Measurements from ENCODE around the gene CPT1A.

CPT1A gene

GRCh38 chr11:68854273-68854958, 12.7 kb upstream of the CPT1A start:
- DNase-seq (ENCODE audit: low read depth in 2 of 2) = no peak

DNA sequence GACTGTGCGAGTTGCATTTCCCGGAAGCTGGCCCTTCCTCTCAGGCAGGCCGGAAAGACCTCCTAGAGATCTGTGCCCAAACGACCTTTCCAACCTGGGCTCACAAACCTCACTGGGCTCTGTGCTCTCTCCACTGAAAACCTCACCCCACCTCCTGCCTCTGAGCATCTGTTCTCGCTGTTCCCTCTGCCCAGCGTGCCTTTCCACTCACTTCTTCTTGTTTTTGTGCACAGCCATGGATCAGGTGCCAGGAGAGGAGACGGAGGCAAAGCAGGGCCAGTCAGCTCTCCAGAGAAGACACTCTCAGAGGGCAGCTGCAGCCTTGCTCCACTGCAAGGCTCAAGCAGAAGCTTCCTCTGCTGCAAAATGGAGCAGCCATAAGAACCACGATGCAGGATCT, 10.9 kb upstream of the CPT1A start:
- no peak for DNase-seq (ENCODE audit: low read depth in 2 of 2)

GRCh38 chr11:68848429-68848828, 6.7 kb upstream of the CPT1A start:
- DNase-seq (ENCODE audit: low read depth in 2 of 2) = no peak

GRCh38 chr11:68847395-68847794, 5.7 kb upstream of the CPT1A start:
- no peak for DNase-seq (ENCODE audit: low read depth in 2 of 2)

- no peak for DNase-seq (ENCODE audit: low read depth in 2 of 2)
Observed at GRCh38 chr11:68845351-68846002, 3.8 kb upstream of the CPT1A start.

- DNase-seq (ENCODE audit: low read depth in 2 of 2) = no peak
Observed at GRCh38 chr11:68844801-68845200, 3.1 kb upstream of the CPT1A start.

- no peak for DNase-seq (ENCODE audit: low read depth in 2 of 2)
Observed at GRCh38 chr11:68844376-68844775, 2.7 kb upstream of the CPT1A start.

DNA sequence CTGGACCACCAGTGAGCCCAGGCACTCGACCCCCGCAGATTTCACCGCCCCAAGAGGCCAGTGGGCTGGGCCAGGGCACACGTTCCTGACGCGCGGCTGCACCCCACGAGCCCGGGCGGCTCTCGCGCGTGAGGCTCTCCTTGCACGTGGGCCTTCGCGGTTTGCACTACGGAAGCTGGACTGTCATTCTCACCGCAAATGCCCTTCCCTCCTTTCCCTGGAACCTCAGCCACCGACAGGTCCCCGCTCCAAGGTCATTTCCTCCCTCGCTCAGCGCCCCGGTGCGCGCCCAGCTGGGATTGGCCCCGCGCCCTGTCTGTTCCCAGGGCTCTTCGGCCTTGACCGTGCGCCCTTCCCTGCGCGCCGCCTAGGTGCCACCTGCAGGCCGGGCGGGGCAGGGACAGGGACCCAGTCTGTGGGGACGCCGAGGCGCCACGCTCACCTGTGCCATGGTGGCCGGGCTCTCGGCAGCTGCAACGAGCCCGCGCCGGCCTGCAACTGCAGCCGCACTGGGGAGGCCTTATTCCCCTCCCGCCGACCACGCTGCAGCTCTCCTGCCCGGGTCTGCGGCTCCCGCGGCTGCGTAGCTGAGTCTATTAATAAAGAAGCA, 2.1 kb upstream of the CPT1A start:
- peak; percentile 54 to 69 for DNase-seq (ENCODE audit: low read depth in 2 of 2)

DNA sequence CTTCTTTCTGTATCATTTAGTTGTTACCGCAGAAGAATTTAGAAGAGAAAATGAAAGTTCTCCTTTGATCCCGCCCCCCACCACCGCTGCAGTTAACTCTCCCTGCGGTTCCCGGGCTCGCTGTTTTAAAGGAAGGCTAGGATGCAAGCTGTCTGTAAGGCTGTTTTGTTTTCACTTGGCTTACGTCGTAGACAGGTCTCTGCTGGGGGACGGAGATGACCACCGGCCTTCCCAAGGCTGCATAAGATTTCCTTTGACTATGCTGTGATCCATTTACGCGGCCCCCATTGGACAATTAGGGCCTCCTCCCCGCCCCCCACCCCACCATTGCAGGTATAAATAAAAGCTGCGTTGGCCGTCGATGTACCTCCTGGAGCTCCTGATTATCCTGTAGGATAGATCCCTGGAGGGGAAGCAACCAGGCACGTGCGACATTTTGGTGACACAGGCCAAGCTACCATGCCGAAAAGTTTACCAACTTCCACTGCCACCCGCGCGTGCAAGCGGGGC, 1.4 kb upstream of the CPT1A start:
- peak in 1 of 2 donors; percentile 42 for DNase-seq (ENCODE audit: low read depth in 2 of 2)

DNA sequence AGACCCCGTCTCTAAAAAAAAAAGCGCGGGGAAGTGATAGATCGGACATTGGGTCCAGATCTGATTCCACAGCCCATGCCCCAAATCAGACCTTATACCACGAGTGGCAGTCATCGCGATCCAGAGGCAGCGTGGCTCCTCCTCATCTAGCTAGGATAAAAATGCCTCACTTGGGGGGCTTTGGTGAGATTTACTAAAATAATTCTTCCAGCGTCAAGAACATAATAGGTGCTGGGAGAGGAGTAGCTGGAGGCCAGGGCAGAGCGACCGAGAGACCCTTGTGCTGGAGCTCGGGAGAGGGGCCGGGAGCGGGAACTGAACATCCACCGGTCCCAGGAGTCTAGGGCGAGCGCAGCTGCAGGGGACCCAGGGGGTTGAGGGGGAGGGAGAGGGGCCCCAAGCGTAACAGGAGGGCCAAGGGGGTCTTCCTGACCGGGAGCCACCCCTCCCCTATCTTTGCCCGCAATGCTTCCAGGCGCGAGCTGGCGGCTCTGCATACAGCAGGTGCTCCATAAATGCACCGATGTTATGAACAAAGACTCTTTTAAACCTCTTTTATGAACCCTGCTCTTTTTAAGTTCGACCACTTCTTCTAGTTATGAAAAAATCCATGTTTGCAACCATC, 823 bp upstream of the CPT1A start:
- DNase-seq (ENCODE audit: low read depth in 2 of 2) = no peak

GRCh38 chr11:68840661-68841653, 759 bp downstream of the CPT1A start:
- no peak for DNase-seq (ENCODE audit: low read depth in 2 of 2)

DNA sequence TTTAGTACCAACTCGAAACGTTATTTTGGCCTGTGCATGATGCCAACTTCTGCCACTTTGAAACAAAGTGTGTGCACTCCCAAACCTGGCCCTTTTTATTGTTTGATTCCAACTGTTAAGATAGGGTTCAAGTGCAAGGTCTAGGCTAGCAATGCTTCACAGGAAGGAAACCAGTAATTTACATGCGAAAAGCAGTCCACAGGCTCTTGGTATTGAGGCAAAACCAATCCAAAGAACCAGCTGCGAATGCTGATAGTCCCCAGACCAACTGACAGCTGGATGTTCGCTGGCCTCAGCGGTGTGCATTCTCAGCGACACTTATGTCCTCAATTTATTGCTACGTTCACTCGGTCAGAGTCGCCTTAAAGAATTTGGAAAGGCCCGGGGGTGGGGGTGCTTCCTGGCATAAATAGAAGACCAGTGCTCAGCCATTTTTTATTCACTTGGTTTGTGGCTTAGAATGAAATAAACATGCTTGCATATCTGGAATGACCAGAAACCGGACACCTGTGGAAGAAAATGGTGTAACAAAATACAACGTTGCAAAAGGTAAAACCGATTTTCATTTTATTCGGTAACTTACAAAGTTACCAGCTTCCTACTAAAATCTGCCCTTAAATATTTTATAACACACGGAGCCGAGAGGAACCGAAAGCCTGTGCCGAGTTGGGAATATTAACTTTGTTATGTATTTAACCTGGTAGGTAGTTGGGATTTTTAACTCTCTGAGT, 1.6 kb downstream of the CPT1A start:
- no peak for DNase-seq (ENCODE audit: low read depth in 2 of 2)

DNA sequence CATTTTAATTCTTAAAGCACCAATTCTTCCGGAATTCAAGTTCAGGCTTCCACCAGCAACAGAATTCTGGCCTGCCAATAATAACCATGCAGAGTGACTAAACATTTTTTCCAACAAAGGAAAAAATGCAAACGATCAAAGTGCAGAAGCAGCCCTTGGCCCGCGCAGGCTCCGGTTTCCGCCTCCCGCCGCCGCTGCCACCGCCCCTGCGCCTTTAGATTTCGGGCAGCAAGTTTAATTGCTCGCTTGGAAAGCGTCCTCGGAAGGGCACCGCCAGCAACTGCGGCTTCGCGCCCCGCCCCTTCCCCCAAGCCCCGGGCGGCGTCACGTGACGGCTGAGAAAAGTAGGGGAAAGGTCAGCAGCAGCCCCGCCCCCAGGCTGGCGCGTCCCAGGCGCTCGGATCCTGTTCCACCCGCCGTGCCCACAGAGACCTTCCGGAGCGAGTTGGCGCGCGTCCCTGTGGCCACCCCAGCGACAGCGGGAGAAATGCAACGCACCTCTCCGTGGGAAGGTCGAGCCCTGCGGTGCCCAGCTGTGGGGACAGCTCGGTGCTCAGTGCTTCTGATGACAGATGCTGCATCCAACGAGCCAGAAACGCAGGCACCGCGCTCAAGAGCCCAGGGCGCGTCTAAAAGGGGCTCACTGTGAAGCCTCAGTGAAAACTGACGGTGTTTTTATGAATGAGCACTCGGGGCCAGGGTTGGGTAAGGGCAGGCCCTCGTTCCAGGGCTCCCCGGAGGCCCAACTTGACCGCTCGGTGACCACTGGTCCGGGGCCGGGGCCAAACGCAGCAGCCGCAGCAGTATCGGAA, 2.5 kb downstream of the CPT1A start:
- peak; percentile 84 to 90 for DNase-seq (ENCODE audit: low read depth in 2 of 2)

GRCh38 chr11:68838572-68838964, 3.1 kb downstream of the CPT1A start:
- no peak for DNase-seq (ENCODE audit: low read depth in 2 of 2)

- no peak for DNase-seq (ENCODE audit: low read depth in 2 of 2)
Observed at GRCh38 chr11:68837583-68838571, 3.8 kb downstream of the CPT1A start.

GRCh38 chr11:68835749-68836148, 6.0 kb downstream of the CPT1A start:
- DNase-seq (ENCODE audit: low read depth in 2 of 2) = no peak

GRCh38 chr11:68835328-68835727, 6.4 kb downstream of the CPT1A start:
- no peak for DNase-seq (ENCODE audit: low read depth in 2 of 2)

DNA sequence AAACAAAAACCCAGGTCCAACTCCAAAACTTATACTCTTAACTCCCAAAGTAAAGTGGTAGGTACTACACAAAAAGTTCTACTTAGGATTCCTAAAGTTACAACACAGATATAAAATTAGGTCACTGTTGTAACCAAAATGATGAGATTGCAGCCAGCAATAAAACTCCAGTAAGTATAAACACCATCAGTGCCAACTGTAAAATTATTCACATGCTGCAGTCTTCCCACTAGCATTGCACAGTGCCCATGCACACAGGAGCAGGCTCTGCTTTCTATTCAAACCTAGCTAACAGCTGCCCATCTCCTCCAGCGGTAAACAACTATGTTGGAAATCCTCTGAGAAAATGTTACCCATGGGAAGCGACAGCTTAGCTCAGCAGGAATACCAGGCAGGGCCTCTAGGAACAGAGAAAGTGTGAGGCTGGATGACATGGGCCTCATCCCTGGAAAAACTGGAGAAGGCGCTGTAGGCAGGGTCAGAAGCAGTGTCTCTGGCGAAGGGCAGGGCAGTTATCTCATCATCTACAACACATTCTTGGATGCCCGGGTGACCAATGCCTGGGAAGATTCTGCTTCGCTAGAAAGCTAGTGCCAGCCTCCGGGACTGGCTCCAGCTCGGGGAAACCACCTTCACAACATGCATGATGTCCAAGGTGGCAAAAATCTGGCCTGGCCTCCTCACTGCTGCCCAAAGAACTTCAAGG, 9.1 kb downstream of the CPT1A start:
- no peak for DNase-seq (ENCODE audit: low read depth in 2 of 2)

All from stimulated activated CD4-positive, alpha-beta T cell treated with anti-CD3 and anti-CD28 coated beads, Interleukin-1b, Interleukin-23, amount 100 ng/mL, for 4 hours (primary cell).